Measurements from ENCODE around the gene NT5E.

Gene NT5E

DNA sequence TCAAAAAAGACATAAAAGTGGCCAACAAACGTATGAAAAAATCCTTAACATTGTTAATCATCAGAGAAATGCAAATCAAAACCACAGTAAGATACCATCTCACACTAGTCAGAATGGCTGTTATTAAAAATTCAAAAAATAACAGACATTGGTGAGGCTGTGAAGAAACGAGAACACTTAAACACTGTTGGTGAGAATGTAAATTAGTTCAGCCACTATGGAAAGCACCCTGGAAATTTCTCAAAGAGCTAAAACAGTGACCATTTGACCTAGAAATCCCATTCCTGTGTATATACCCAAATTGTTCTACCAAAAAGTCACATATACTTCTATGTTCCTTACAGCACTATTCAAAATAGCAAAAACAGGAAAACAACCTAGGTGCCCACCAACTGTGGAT is 24.9 kb upstream of the NT5E start:
- Histone ChIP-seq H3K9me3 (ENCODE audit: low read length) (no peaks in the 10 kb centered on the region), H3K27me3 (ENCODE audit: insufficient read depth, low read length) (no peaks in the 10 kb centered on the region), H3K9me2 (ENCODE audit: low read depth, low read length) (no peaks in the 10 kb centered on the region), H2AFZ (ENCODE audit: low read length) (no peak overlapping the region), H3F3A (ENCODE audit: insufficient read depth, low read length) (no peaks in the 10 kb centered on the region), H3K4me3 (ENCODE audit: low read depth, low read length, poor library complexity, severe bottlenecking) (no peak overlapping the region), H3K4me2 (ENCODE audit: low read length) (no peak overlapping the region), H3K79me2 (ENCODE audit: insufficient read depth, low read length) (no peaks in the 10 kb centered on the region), H3K9ac (ENCODE audit: low read length) (no peak overlapping the region), H3K36me3 (ENCODE audit: insufficient read depth, low read length) (no peaks in the 10 kb centered on the region), H3K27ac (ENCODE audit: low read depth, low read length, poor library complexity, severe bottlenecking) (no peak overlapping the region), H3K4me1 (ENCODE audit: insufficient read depth, low read length, severe bottlenecking) (no peaks in the 10 kb centered on the region), H4K20me1 (ENCODE audit: insufficient read depth, low read length) (no peaks in the 10 kb centered on the region)
- no peak for TF ChIP-seq CTCF (IDR thresholded peaks at IDR 0.05; ENCODE audit: low read length)

GRCh38 chr6:85425997-85426396 is 23.9 kb upstream of the NT5E start:
- no peaks in the 10 kb centered on the region for H3K9me2 ChIP-seq (ENCODE audit: low read depth, low read length)
- H3K4me1 ChIP-seq (ENCODE audit: insufficient read depth, low read length, severe bottlenecking) = no peaks in the 10 kb centered on the region
- H2AFZ ChIP-seq (ENCODE audit: low read length) = no peak overlapping the region
- no peak overlapping the region for H3K27ac ChIP-seq (ENCODE audit: low read depth, low read length, poor library complexity, severe bottlenecking)
- H3K36me3 ChIP-seq (ENCODE audit: insufficient read depth, low read length) = no peaks in the 10 kb centered on the region
- H3K4me2 ChIP-seq (ENCODE audit: low read length) = no peak overlapping the region
- H3K9me3 ChIP-seq (ENCODE audit: low read length) = no peaks in the 10 kb centered on the region
- no peaks in the 10 kb centered on the region for H3F3A ChIP-seq (ENCODE audit: insufficient read depth, low read length)
- no peaks in the 10 kb centered on the region for H4K20me1 ChIP-seq (ENCODE audit: insufficient read depth, low read length)
- H3K4me3 ChIP-seq (ENCODE audit: low read depth, low read length, poor library complexity, severe bottlenecking) = no peak overlapping the region
- H3K9ac ChIP-seq (ENCODE audit: low read length) = no peak overlapping the region
- TF ChIP-seq CTCF (IDR thresholded peaks at IDR 0.05; ENCODE audit: low read length) = no peak
- no peak for TF ChIP-seq EZH2 (IDR thresholded peaks at IDR 0.05; ENCODE audit: borderline replicate concordance, low read length)
- no peaks in the 10 kb centered on the region for H3K79me2 ChIP-seq (ENCODE audit: insufficient read depth, low read length)
- no peaks in the 10 kb centered on the region for H3K27me3 ChIP-seq (ENCODE audit: insufficient read depth, low read length)

- H2AFZ ChIP-seq (ENCODE audit: low read length) = no peak overlapping the region
- no peak for TF ChIP-seq CTCF (IDR thresholded peaks at IDR 0.05; ENCODE audit: low read length)
These were observed 21.4 kb upstream of the NT5E start for GRCh38 chr6:85428486-85428885.

More at GRCh38 chr6:85428486-85428885, 21.4 kb upstream of the NT5E start:
- H3K79me2 ChIP-seq (ENCODE audit: insufficient read depth, low read length) = no peaks in the 10 kb centered on the region
- no peaks in the 10 kb centered on the region for H3K9me3 ChIP-seq (ENCODE audit: low read length)
- no peak overlapping the region for H3K9ac ChIP-seq (ENCODE audit: low read length)
- H4K20me1 ChIP-seq (ENCODE audit: insufficient read depth, low read length) = no peaks in the 10 kb centered on the region
- H3K27me3 ChIP-seq (ENCODE audit: insufficient read depth, low read length) = no peaks in the 10 kb centered on the region
- H3K4me3 ChIP-seq (ENCODE audit: low read depth, low read length, poor library complexity, severe bottlenecking) = no peak overlapping the region
- H3K4me2 ChIP-seq (ENCODE audit: low read length) = no peak overlapping the region
- H3K27ac ChIP-seq (ENCODE audit: low read depth, low read length, poor library complexity, severe bottlenecking) = no peak overlapping the region
- H3K4me1 ChIP-seq (ENCODE audit: insufficient read depth, low read length, severe bottlenecking) = no peaks in the 10 kb centered on the region
- H3F3A ChIP-seq (ENCODE audit: insufficient read depth, low read length) = no peaks in the 10 kb centered on the region
- H3K9me2 ChIP-seq (ENCODE audit: low read depth, low read length) = no peaks in the 10 kb centered on the region
- no peaks in the 10 kb centered on the region for H3K36me3 ChIP-seq (ENCODE audit: insufficient read depth, low read length)

Data from OCI-LY1 (cell line).